HepG2 (cell line): ENCODE results near the gene AKR1A1. TPM values are rescaled to one million over a fixed set of nuclear protein-coding genes. Genes with fewer than 3 reads are reported as not detected.

ENCODE experiments used
- ADNP ChIP-seq: sonication (generic); formaldehyde crosslinking; IDR thresholded peaks from 2 replicates; pipeline ENCODE4 v1.4.0; 2020; ENCODE audit warnings: missing genetic modification reagents
- AGO2 ChIP-seq: fragments of 200-400 bp; formaldehyde crosslinking; optimal IDR thresholded peaks from 2 replicates; pipeline ENCODE3; 2017; ENCODE audit warnings: mild to moderate bottlenecking, low read depth, low read length, moderate library complexity
- BCL6 ChIP-seq: IDR thresholded peaks from 2 replicates; pipeline ENCODE4 v1.6.1; 2016; ENCODE audit warnings: missing genetic modification reagents, missing compliant biosample characterization
- DNMT1 ChIP-seq: sonication (generic); formaldehyde crosslinking; IDR thresholded peaks from 2 replicates; pipeline ENCODE4 v1.5.1; 2020; ENCODE audit warnings: mild to moderate bottlenecking, missing genetic modification reagents
- DPF2 ChIP-seq: sonication (generic); formaldehyde crosslinking; IDR thresholded peaks from 2 replicates; pipeline ENCODE4 v1.4.0; 2020; ENCODE audit warnings: mild to moderate bottlenecking, low read depth, missing genetic modification reagents, borderline replicate concordance
- DZIP1 ChIP-seq: sonication (generic); formaldehyde crosslinking; IDR thresholded peaks from 2 replicates; pipeline ENCODE4 v1.5.0; 2020; ENCODE audit warnings: mild to moderate bottlenecking, missing genetic modification reagents
- GMEB2 ChIP-seq: IDR thresholded peaks from 2 replicates; pipeline ENCODE4 v1.6.1; 2016; ENCODE audit warnings: missing biosample characterization, missing genetic modification reagents, low read depth
- MXD4 ChIP-seq: IDR thresholded peaks from 2 replicates; pipeline ENCODE4 v1.6.1; 2016; ENCODE audit warnings: mild to moderate bottlenecking, missing biosample characterization, missing genetic modification reagents
- PAX8 ChIP-seq: sonication (generic); formaldehyde crosslinking; IDR thresholded peaks from 2 replicates; pipeline ENCODE4 v1.8.0; 2022; ENCODE audit warnings: mild to moderate bottlenecking, missing genetic modification reagents, borderline replicate concordance
- PHB2 ChIP-seq: fragments of 450-650 bp; IDR thresholded peaks from 2 replicates; pipeline ENCODE4 v1.6.1; 2018; ENCODE audit not compliant: partially characterized antibody
- SAFB2 ChIP-seq: sonication (generic); formaldehyde crosslinking; IDR thresholded peaks from 2 replicates; pipeline ENCODE4 v1.5.1; 2020; ENCODE audit warnings: missing genetic modification reagents, low read depth, mild to moderate bottlenecking, borderline replicate concordance
- SMAD9 ChIP-seq: sonication (generic); formaldehyde crosslinking; IDR thresholded peaks from 2 replicates; pipeline ENCODE4 v1.5.1; 2020; ENCODE audit warnings: mild to moderate bottlenecking, missing genetic modification reagents
- SNRNP70 ChIP-seq: fragments of 200-400 bp; formaldehyde crosslinking; IDR thresholded peaks from 2 replicates; pipeline ENCODE4 v1.6.1; 2017; ENCODE audit warnings: mild to moderate bottlenecking, low read depth, low read length, moderate library complexity
- TAF15 ChIP-seq: fragments of 200-400 bp; formaldehyde crosslinking; IDR thresholded peaks from one replicate; pipeline ENCODE4 v1.6.1; 2018; ENCODE audit warnings: mild to moderate bottlenecking, low read depth, low read length; ENCODE audit not compliant: poor library complexity, severe bottlenecking
- TARDBP ChIP-seq: sonication (generic); formaldehyde crosslinking; IDR thresholded peaks from 2 replicates; pipeline ENCODE4 v1.8.0; 2022; ENCODE audit warnings: mild to moderate bottlenecking, missing genetic modification reagents
- TEF ChIP-seq: sonication (generic); formaldehyde crosslinking; IDR thresholded peaks from 2 replicates; pipeline ENCODE4 v1.5.0; 2020; ENCODE audit warnings: missing genetic modification reagents
- TFE3 ChIP-seq: IDR thresholded peaks from 2 replicates; pipeline ENCODE4 v1.6.1; 2016
- TRIM24 ChIP-seq: sonication (generic); formaldehyde crosslinking; IDR thresholded peaks from 2 replicates; pipeline ENCODE4 v1.8.0; 2022; ENCODE audit warnings: mild to moderate bottlenecking, missing genetic modification reagents
- ZNF18 ChIP-seq: sonication (generic); formaldehyde crosslinking; IDR thresholded peaks from 2 replicates; pipeline ENCODE4 v1.8.0; 2022; ENCODE audit warnings: mild to moderate bottlenecking, missing genetic modification reagents; ENCODE audit not compliant: insufficient replicate concordance
- ZNF331 ChIP-seq: sonication (generic); formaldehyde crosslinking; IDR thresholded peaks from 2 replicates; pipeline ENCODE4 v1.4.0; 2020; ENCODE audit warnings: missing genetic modification reagents
- ZNF343 ChIP-seq: sonication (generic); formaldehyde crosslinking; IDR thresholded peaks from 2 replicates; pipeline ENCODE4 v1.4.0; 2020; ENCODE audit warnings: mild to moderate bottlenecking, missing genetic modification reagents
- ZNF557 ChIP-seq: sonication (generic); formaldehyde crosslinking; IDR thresholded peaks from 2 replicates; pipeline ENCODE4 v1.4.0; 2020; ENCODE audit warnings: missing genetic modification reagents
- ZNF670 ChIP-seq: sonication (generic); formaldehyde crosslinking; IDR thresholded peaks from 2 replicates; pipeline ENCODE4 v1.8.0; 2022; ENCODE audit warnings: mild to moderate bottlenecking, missing genetic modification reagents, borderline replicate concordance
- polyA plus RNA-seq, 8 experiments: library from polyadenylated mRNA; depleted of rRNA in 3 of 8; stranded (reverse) in 7 of 8; unstranded in 1 of 8; fragments of >200 nt; fragmentation: Illumina TruSeq in 4 of 8; extraction: Trizol in 4 of 8; gene quantifications; 2 replicates each; pipeline versions ENCODE4 v1.2.1 to v1.2.3, GENCODE V29; 2011 to 2016; ENCODE audit warnings: low read depth in 4 of 8, missing spikeins in 1 of 8, mixed read lengths in 1 of 8; ENCODE audit not compliant: insufficient read depth in 1 of 8
- total RNA-seq, 5 experiments: library from RNA; depleted of rRNA; stranded (reverse); fragments of >200 nt; fragmentation: Illumina TruSeq; extraction: Trizol; gene quantifications; 2 replicates each; pipeline ENCODE4 v1.2.3, GENCODE V29; 2016; ENCODE audit warnings: low read depth in 1 of 5

AKR1A1 gene
- total and polyA plus RNA-seq, 2 of the 13 experiments (the other 11 are each of a cell fraction or from before 2014, with no cell fraction given): 181 to 217 TPM

GRCh38 chr1:45583666-45584350 lies 33.2 kb downstream of the AKR1A1 start, which contains the start of gene NASP (continued):
- TF ChIP-seq ZNF670 (CRISPR knock-in tag) (peak; percentile 87; the same call in 1 of the 2 replicates), TFE3 (CRISPR knock-in tag) (no peak), TRIM24 (CRISPR knock-in tag) (no peak), DNMT1 (no peak), ADNP (no peak), TARDBP (CRISPR knock-in tag) (no peak), TEF (CRISPR knock-in tag) (no peak), SMAD9 (no peak), GMEB2 (no peak), MXD4 (CRISPR knock-in tag) (peak; percentile 12; the same call in 1 of the 2 replicates), ZNF557 (no peak), ZNF18 (CRISPR knock-in tag) (no peak), ZNF343 (CRISPR knock-in tag) (no peak), SNRNP70 (no peak), ZNF331 (CRISPR knock-in tag) (0 out of 2 replicates have a peak, but pooled peaks have one; percentile 10), BCL6 (no peak), SAFB2 (CRISPR knock-in tag) (no peak), AGO2 (peak; percentile 90), TAF15 (no peak), DPF2 (no peak), PAX8 (CRISPR knock-in tag) (no peak), DZIP1 (CRISPR knock-in tag) (no peak), PHB2 (no peak)
